ENCODE data around the gene SPTLC3.

DNA sequence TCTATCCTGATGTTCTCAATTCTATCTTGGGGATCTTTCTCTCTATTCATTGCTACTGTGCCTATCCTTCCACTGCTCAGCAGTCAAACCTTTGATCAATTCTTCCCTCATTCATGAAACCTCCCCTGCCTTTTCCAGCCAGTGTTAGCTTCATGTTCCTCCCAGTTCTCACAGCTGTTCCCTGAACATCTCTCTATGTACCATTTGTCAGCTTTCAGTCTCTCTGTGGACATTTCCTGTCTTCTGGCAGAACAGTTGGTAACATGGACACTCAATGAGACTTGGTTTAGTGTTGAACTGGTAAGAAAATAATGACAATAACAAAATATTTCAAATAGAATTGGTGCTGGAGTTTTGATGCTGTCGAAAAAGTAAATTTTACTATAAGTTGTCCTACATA, 26.2 kb downstream of the SPTLC3 start:
- TF ChIP-seq NFKB2 (CRISPR knock-in tag; IDR thresholded peaks at IDR 0.05; ENCODE audit: borderline replicate concordance) (no peak), ESRRA (CRISPR knock-in tag; IDR thresholded peaks at IDR 0.05; ENCODE audit: low read depth) (no peak), SATB2 (CRISPR knock-in tag; IDR thresholded peaks at IDR 0.05) (no peak), RELA (CRISPR knock-in tag; IDR thresholded peaks at IDR 0.05) (no peak), KMT2B (CRISPR knock-in tag; IDR thresholded peaks at IDR 0.05) (no peak), ZFP1 (CRISPR knock-in tag; IDR thresholded peaks at IDR 0.05) (no peak), ZNF274 (CRISPR knock-in tag; IDR thresholded peaks at IDR 0.05) (no peak), ZNF430 (CRISPR knock-in tag; IDR thresholded peaks at IDR 0.05) (no peak), MYC (CRISPR knock-in tag; IDR thresholded peaks at IDR 0.05; ENCODE audit: borderline replicate concordance) (no peak), RAD21 (CRISPR knock-in tag; IDR thresholded peaks at IDR 0.05) (no peak), ZMAT3 (CRISPR knock-in tag; conservative IDR thresholded peaks at IDR 0.05) (no peak), ZNF143 (CRISPR knock-in tag; IDR thresholded peaks at IDR 0.05) (no peak), RBAK (CRISPR knock-in tag; IDR thresholded peaks at IDR 0.05) (no peak)
- TF ChIP-seq, protein P1, sequence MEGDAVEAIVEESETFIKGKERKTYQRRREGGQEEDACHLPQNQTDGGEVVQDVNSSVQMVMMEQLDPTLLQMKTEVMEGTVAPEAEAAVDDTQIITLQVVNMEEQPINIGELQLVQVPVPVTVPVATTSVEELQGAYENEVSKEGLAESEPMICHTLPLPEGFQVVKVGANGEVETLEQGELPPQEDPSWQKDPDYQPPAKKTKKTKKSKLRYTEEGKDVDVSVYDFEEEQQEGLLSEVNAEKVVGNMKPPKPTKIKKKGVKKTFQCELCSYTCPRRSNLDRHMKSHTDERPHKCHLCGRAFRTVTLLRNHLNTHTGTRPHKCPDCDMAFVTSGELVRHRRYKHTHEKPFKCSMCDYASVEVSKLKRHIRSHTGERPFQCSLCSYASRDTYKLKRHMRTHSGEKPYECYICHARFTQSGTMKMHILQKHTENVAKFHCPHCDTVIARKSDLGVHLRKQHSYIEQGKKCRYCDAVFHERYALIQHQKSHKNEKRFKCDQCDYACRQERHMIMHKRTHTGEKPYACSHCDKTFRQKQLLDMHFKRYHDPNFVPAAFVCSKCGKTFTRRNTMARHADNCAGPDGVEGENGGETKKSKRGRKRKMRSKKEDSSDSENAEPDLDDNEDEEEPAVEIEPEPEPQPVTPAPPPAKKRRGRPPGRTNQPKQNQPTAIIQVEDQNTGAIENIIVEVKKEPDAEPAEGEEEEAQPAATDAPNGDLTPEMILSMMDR (CRISPR knock-in tag; IDR thresholded peaks at IDR 0.05): no peak
